GM13977 (cell line): Measurements from ENCODE around the gene NTNG2.

Experiments
- DNase-seq: peaks from one replicate; pipeline ENCODE4 v3.0.0; 2012; ENCODE audit warnings: low spot score
- CTCF ChIP-seq: IDR thresholded peaks from 2 replicates; pipeline ENCODE4 v1.5.1; 2012; ENCODE audit warnings: mild to moderate bottlenecking, control low read depth; ENCODE audit not compliant: insufficient read depth; ENCODE audit errors: extremely low read depth, missing control alignments
- in situ Hi-C: fragments of 300-500 bp; cut with MboI; formaldehyde crosslinking; loops from one replicate; pipeline ENCODE4 v1.12.0; 2022; ENCODE audit warnings: low sequenced_read_pairs, low pct_unique_long_range_greater_than_20kb, mixed read lengths, inconsistent platforms; ENCODE audit not compliant: unreplicated experiment

NTNG2 gene

DNA sequence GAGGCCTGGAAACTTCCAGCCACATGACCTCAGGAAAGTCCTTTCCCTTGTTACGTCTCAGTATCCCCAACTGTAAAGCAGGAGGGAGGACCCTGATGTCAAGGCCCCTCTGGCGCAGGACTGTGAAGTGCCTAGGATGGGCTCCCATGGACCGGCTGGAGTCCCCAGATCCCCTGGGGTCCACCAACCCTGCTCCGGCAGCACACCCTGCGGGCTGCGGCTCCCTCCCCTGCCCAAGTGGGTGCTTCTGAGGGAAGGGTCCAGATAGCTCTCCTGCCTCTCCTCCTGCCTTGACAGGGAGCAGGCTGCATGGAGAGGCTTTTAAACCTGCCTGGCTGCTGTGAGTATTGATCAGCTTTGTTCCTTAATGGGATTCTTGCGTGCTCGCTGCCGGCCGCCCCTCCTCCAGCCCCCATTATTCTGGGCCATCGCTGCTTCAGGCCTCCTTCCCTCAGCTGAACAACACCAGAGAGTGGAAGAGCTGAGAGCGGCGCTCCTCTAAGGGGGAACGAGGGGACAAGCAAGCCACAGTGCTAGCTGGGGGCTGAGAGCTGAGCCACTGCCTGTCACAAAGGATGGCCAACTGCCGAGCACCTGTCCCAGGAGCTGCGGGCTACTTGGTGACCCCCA, 25.6 kb upstream of the NTNG2 start:
- in situ Hi-C loops: no loop called here
- TF ChIP-seq CTCF: no peak
- DNase-seq: no peak

DNA sequence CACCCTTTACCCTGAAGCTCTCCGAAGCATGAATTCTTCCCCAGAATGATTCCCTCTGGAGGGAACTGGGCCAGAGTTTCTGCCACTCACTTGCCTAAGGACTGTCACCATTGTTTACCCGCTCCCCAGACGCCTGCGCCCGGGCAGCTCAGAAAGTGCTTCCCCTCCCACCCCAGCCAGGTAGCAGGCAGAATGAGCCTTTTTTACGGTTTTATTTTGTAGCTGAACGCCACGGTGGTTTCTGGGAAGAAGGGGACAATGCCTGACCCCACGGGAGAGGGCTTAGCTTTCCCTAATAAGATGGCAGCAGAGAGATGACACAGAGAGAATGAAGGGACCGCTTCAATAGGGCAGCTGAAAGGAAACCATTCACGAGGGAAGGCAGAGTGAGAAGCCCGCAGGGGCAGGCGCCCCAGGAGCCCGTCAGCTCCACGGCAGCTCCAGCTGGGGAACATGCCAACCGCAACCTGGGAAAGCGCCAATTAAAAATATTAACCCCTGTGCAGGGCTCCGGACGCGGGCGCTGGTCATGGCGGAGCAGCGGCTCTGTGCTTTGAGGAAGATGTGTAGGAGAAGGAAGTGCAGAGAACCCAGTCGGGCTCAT, 20.4 kb upstream of the NTNG2 start:
- in situ Hi-C loops: no loop called here
- DNase-seq: no peak
- no peak for TF ChIP-seq CTCF

- in situ Hi-C loops: no loop called here
- TF ChIP-seq CTCF: no peak
- no peak for DNase-seq
These were observed 19.8 kb upstream of the NTNG2 start for GRCh38 chr9:132141948-132142594.

DNA sequence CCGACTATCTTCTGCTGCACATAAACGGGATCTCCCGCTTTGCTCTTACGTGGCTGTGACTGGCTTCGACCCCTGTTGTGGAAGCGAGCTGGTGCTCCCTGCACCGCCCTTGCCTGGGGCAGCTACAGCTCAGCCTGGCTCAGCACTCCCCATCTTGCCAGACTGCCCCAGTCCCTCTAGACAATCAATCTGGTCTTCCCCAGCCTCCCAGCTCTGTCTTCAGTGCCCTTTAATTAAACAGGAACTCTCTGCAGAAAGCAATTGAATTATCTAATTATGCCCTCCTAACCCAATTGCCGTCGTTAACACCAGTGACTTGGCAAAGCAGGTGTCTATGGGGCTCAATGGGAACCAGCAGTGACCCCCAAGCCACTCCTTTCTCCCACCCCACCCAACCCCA, 18.9 kb upstream of the NTNG2 start:
- DNase-seq: no peak
- in situ Hi-C loops: no loop called here
- TF ChIP-seq CTCF: no peak

GRCh38 chr9:132143359-132143758, 18.5 kb upstream of the NTNG2 start:
- in situ Hi-C loops: no loop called here
- DNase-seq: no peak
- TF ChIP-seq CTCF: no peak

DNA sequence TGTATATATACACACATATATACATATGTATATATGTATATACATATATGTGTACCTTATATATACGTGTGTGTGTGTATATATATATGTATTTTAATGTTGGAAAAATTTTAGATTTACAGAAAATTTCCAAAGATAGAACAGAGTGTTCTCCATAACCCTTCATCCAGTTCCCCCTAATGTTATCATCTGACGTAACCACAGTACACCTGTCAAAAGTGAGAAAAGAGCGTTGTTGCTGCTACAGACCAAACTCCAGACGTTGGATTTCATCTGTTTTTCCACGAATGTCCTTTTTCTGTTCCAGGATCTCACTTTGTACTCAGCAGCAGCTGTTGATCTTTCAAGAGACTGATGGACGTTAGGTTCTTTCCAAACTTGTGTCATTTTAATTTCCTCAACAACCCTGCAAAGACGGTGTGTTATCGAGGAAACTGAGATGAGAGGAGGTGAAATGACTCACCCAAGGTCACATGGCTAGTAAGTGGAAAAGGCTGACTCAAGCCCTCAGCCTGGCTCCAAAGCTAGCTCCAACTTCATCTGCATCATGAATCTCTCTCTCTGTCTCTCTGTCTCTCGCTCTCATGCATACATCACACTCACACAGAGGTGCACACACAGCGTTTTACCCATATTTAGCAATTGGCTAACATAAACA, 17.0 kb upstream of the NTNG2 start:
- no peak for DNase-seq

More for the DNA sequence above, 17.0 kb upstream of the NTNG2 start:
- in situ Hi-C loops: no loop called here
- TF ChIP-seq CTCF: no peak
